GM18499 (cell line): ENCODE results near the gene TP53TG3.
"Not testable (repeated sequence)": the region's sequence is repeated elsewhere in the genome, so short reads cannot be mapped to it uniquely, and the experiment has no call there.

Experiments
- ATAC-seq: cut with Tn5 transposase; IDR thresholded peaks from one replicate; pipeline ENCODE4 v1.9.1; 2021; ENCODE audit warnings: moderate number of reproducible peaks; ENCODE audit not compliant: insufficient read depth, unreplicated experiment

The TP53TG3 gene

DNA sequence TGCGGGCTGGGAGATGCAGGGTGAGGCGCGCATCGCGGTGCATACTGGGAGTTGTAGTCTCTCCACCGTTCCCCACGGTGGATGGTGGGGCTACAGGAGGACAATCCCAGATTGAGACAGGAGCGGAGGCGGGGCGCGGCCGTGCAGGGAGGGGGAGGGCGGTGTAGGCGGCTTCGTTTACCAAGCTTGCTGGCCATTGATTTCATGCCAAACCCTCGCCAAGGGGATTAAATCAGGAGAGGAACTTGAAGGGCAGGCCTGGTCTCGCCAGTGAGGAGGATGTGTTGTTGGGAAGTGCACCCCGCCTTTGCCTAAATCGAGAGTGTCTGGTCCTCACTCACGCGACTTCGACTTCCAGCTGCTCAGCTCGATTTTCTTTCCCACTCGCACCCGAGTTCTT lies at the start of gene TP53TG3:
TP53TG3 (minus strand) TSS at position 101 of the 400 bp plus-strand sequence; CDS start at position 33, 68 bp downstream.
- not testable (repeated sequence) for ATAC-seq

DNA sequence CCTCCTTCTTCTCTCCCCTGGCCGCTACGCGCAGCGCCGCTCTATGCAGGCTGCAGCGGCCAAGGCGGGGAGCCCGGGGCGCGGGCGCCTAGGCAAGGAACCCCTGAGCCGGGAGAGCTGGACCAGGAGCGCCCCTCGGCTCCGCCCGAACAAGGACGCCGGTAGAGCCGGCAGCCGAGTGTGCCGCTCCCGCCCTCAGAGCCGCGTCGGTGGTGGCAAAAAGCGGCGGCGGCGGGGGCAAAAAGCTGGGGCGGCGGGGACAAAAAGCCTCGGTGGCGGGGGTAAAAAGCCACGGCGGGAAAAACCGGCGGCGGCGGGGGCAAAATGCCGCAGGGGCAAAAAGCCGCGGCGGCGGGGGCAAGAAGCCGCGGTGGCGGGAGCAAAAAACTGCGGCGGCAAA lies 25.1 kb downstream of the TP53TG3 start:
- not testable (repeated sequence) for ATAC-seq

- ATAC-seq: not testable (repeated sequence)
These were observed 28.4 kb downstream of the TP53TG3 start for GRCh38 chr16:32647562-32647961.

- not testable (repeated sequence) for ATAC-seq
These were observed 29.2 kb downstream of the TP53TG3 start for GRCh38 chr16:32646780-32647179.

DNA sequence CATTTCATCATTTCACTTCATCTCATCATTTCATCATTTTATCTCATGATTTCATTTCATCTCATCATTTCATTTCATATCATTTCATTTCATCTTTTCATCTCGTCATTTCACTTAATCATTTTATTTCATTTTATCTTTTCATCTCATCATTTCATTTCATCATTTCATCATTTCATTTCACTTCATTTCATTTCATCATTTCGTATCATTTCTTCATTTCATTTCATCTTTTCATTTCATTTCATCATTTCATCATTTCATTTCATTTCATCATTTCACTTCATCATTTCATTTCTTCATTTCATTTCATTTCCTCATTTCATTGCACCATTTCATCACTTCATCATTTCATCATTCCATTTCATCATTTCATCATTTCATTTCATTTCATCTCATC lies 29.8 kb downstream of the TP53TG3 start:
- ATAC-seq: not testable (repeated sequence)

GRCh38 chr16:32645278-32645908 lies 30.6 kb downstream of the TP53TG3 start:
- not testable (repeated sequence) for ATAC-seq

GRCh38 chr16:32644715-32645114 lies 31.2 kb downstream of the TP53TG3 start:
- ATAC-seq: not testable (repeated sequence)

DNA sequence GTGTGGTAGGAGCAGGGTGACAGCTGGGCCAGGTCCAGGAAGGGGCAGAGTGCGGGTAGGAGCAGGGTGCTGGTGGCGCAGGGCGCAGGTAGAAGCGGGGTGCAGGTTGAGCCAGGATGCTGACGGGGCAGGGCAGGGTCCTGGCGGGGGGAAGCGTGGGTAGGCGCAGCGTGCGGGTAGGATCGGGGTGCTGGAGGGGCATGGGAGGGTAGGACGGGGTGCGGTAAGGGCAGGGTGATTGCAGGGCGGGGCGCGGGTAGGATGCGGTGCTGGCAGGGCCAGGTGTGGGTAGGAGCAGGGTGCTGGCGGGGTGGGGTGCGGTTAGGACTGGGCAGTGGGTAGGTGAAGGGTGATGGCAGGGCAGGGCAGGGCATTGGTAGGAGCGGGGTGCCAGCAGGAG lies 38.4 kb downstream of the TP53TG3 start:
- ATAC-seq: not testable (repeated sequence)

DNA sequence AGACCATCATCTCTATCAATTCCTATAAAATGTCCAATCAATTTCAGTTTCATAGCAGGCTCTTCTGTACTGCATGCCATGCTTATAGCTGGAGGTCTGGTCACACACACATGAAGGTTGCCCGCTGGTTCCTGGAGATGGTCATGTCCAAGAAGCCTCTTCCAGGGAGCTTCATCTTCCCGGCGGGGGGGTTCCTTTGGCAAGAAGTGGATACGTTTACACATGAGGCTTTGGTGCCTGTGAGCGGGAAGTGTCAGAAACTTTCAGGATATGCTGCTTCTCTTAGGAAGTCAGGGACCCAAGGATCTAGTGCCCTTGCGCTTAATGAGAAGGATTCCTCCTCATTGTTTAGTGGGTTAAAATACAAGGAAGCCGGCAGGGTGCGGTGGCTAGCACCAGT lies 43.9 kb downstream of the TP53TG3 start:
- ATAC-seq: not testable (repeated sequence)
